PFSK-1 (cell line): Measurements from ENCODE around the gene ZNF169.

Experiments used
- FOXP2 ChIP-seq: optimal IDR thresholded peaks from 2 replicates; pipeline ENCODE3; 2011; ENCODE audit warnings: borderline replicate concordance, control low read depth, inconsistent platforms; ENCODE audit not compliant: insufficient read depth; ENCODE audit errors: extremely low read length, extremely low read depth
- POLR2AphosphoS5 ChIP-seq: IDR thresholded peaks from 2 replicates; pipeline ENCODE4 v1.6.1; 2012; ENCODE audit warnings: low read depth, mild to moderate bottlenecking, control low read depth, low read length, moderate library complexity
- SIN3A ChIP-seq: IDR thresholded peaks from 2 replicates; pipeline ENCODE4 v1.6.1; 2012; ENCODE audit warnings: mild to moderate bottlenecking, low read length, moderate library complexity, borderline replicate concordance; ENCODE audit not compliant: insufficient read depth
- TAF1 ChIP-seq: IDR thresholded peaks from 2 replicates; pipeline ENCODE4 v1.6.1; 2012; ENCODE audit warnings: low read length, control low read depth, borderline replicate concordance; ENCODE audit not compliant: insufficient read depth
- TF ChIP-seq, protein P1 (sequence below), 2 experiments: IDR thresholded peaks; 2 replicates each; pipeline versions ENCODE4 v1.6.1 to v1.8.0; 2011 to 2012; ENCODE audit warnings: low read depth in 2 of 2, low read length in 2 of 2, control low read depth in 1 of 2, inconsistent platforms in 1 of 2, mild to moderate bottlenecking in 1 of 2, moderate library complexity in 1 of 2; ENCODE audit not compliant: insufficient read depth in 1 of 2

DNA sequence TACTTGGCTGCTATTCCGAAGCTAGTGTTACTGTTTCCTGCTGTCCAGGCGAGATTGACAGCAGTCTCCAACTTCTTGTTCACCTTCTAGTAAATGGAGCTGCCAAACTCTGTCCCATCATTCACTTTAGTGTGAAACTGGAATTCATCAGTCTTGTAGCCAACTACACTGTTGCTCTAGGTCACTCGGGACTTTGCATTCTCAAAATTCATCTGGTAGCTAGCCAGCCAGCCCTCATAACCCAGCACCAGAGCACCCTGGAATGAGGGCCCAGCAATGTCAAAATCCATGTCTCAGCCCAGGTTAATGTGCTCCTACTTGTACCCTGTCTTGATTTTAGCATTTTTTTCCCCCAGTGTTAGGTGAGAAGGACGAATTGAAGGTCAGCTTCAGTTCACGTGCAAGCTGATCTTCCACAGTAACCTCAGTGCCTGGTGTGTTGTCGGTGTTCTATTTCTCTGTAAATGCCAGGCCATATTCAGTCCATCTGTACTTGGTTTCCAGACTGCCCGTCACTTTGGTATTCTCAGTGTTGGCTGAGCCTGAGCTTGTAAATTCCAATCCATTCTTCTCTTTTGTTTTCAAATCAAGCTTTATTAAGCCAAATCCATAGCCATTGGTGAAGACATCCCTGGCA lies 28.9 kb downstream of the ZNF169 start:
- no peak for TF ChIP-seq SIN3A
- no peak for TF ChIP-seq POLR2AphosphoS5
- TF ChIP-seq, protein P1, sequence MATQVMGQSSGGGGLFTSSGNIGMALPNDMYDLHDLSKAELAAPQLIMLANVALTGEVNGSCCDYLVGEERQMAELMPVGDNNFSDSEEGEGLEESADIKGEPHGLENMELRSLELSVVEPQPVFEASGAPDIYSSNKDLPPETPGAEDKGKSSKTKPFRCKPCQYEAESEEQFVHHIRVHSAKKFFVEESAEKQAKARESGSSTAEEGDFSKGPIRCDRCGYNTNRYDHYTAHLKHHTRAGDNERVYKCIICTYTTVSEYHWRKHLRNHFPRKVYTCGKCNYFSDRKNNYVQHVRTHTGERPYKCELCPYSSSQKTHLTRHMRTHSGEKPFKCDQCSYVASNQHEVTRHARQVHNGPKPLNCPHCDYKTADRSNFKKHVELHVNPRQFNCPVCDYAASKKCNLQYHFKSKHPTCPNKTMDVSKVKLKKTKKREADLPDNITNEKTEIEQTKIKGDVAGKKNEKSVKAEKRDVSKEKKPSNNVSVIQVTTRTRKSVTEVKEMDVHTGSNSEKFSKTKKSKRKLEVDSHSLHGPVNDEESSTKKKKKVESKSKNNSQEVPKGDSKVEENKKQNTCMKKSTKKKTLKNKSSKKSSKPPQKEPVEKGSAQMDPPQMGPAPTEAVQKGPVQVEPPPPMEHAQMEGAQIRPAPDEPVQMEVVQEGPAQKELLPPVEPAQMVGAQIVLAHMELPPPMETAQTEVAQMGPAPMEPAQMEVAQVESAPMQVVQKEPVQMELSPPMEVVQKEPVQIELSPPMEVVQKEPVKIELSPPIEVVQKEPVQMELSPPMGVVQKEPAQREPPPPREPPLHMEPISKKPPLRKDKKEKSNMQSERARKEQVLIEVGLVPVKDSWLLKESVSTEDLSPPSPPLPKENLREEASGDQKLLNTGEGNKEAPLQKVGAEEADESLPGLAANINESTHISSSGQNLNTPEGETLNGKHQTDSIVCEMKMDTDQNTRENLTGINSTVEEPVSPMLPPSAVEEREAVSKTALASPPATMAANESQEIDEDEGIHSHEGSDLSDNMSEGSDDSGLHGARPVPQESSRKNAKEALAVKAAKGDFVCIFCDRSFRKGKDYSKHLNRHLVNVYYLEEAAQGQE (IDR thresholded peaks at IDR 0.05; ENCODE audit: insufficient read depth in 1 of 2, low read depth in 2 of 2, low read length in 2 of 2) = no peak
- no peak for TF ChIP-seq TAF1
- no peak for TF ChIP-seq FOXP2
